Activated T-cell treated with anti-CD3 and anti-CD28 coated beads, Interleukin-2, amount 50 U/mL, for 72 hours (primary cell): Measurements from ENCODE around the gene RNF224. TPM values are rescaled to one million over a fixed set of nuclear protein-coding genes. Genes with fewer than 3 reads are reported as not detected.

ENCODE experiments used
- ATAC-seq, 2 donors: fragments of 150-1000 bp; cut with Tn5 transposase; replicated peaks in 1 of 2; 2 replicates each; pipeline ENCODE4 v1.10.0; 2021; ENCODE audit warnings: moderate library complexity in 2 of 2, mild to moderate bottlenecking in 1 of 2
- DNase-seq, 2 donors: peaks; one replicate each; pipeline ENCODE4 v3.0.0; 2021 to 2022; ENCODE audit warnings: mixed read lengths in 1 of 2
- H3K27ac Mint-ChIP-seq: one replicate; pipeline ENCODE4 v1.8.0; 2022; ENCODE audit warnings: mild to moderate bottlenecking, moderate library complexity, mixed read lengths
- H3K27me3 Mint-ChIP-seq: one replicate; pipeline ENCODE4 v1.8.0; 2022; ENCODE audit warnings: low read depth, mixed read lengths
- H3K36me3 Mint-ChIP-seq, 2 donors: one replicate each; pipeline ENCODE4 v1.8.0; 2022; ENCODE audit warnings: mixed read lengths in 2 of 2, mild to moderate bottlenecking in 1 of 2; ENCODE audit not compliant: insufficient read depth in 2 of 2
- H3K4me1 Mint-ChIP-seq: one replicate; pipeline ENCODE4 v1.8.0; 2022; ENCODE audit warnings: low read depth, mixed read lengths
- H3K4me3 Mint-ChIP-seq, 2 donors: one replicate each; pipeline ENCODE4 v1.8.0; 2022; ENCODE audit warnings: mild to moderate bottlenecking in 2 of 2, mixed read lengths in 2 of 2, moderate library complexity in 2 of 2
- H3K9me3 Mint-ChIP-seq, 2 donors: one replicate each; pipeline ENCODE4 v1.8.0; 2022; ENCODE audit warnings: mixed read lengths in 2 of 2
- total RNA-seq, 2 donors: library from RNA; stranded (reverse); gene quantifications; one replicate each; pipeline ENCODE4 v1.2.3, GENCODE V29; 2022

RNF224 gene
- under 1 TPM in 1 of 2 donors, not detected in 1; 0.14 TPM for total RNA-seq

- ATAC-seq (peak; percentile 48 to 53), DNase-seq (peak; percentile 88 to 89)
- H3K9me3 Mint-ChIP-seq, result no peaks in the 10 kb centered on the region
- H3K4me3 Mint-ChIP-seq, result no peak within 1 kb of the TSS
- peaks cover 10% of the 10 kb centered on the region for H3K4me1 Mint-ChIP-seq
- H3K36me3 Mint-ChIP-seq, result no peaks in the 10 kb centered on the region
- H3K27me3 Mint-ChIP-seq, result peaks cover 6% of the 10 kb centered on the region
- no peak within 1 kb of the TSS for H3K27ac Mint-ChIP-seq
Observed at GRCh38 chr9:137227054-137227852, at the start of gene RNF224. TSS of gene RNF224 (plus strand) at chr9:137227502. CDS start at chr9:137228336, 834 bp downstream.

GRCh38 chr9:137178201-137178938 is 48.9 kb upstream of the RNF224 start:
- DNase-seq (no peak), ATAC-seq (no peak)
- Mint-ChIP-seq H3K9me3 (no peaks in the 10 kb centered on the region), H3K4me1 (peaks cover 3% of the 10 kb centered on the region), H3K27me3 (peaks cover 3% of the 10 kb centered on the region), H3K27ac (no peak overlapping the region), H3K36me3 (peaks cover 3% of the 10 kb centered on the region in 2 donors), H3K4me3 (no peak overlapping the region)

GRCh38 chr9:137178939-137179630 is 48.2 kb upstream of the RNF224 start:
- H3K4me3 Mint-ChIP-seq, result no peak overlapping the region
- no peaks in the 10 kb centered on the region for H3K9me3 Mint-ChIP-seq
- H3K27me3 Mint-ChIP-seq, result no peaks in the 10 kb centered on the region
- no peak overlapping the region for H3K27ac Mint-ChIP-seq
- no peak for DNase-seq
- H3K36me3 Mint-ChIP-seq, result peaks cover 3% of the 10 kb centered on the region in 2 donors
- H3K4me1 Mint-ChIP-seq, result no peaks in the 10 kb centered on the region
- ATAC-seq, result no peak

GRCh38 chr9:137179761-137180160 is 47.5 kb upstream of the RNF224 start:
- no peaks in the 10 kb centered on the region for H3K9me3 Mint-ChIP-seq
- no peak overlapping the region for H3K27ac Mint-ChIP-seq
- H3K4me3 Mint-ChIP-seq, result no peak overlapping the region
- ATAC-seq (no peak), DNase-seq (no peak)
- H3K36me3 Mint-ChIP-seq, result peaks cover 3 to 7% of the 10 kb centered on the region in 2 donors
- no peaks in the 10 kb centered on the region for H3K4me1 Mint-ChIP-seq
- no peaks in the 10 kb centered on the region for H3K27me3 Mint-ChIP-seq

- no peaks in the 10 kb centered on the region for H3K4me1 Mint-ChIP-seq
- H3K4me3 Mint-ChIP-seq, result no peak overlapping the region
- ATAC-seq, result no peak
- H3K27me3 Mint-ChIP-seq, result no peaks in the 10 kb centered on the region
- DNase-seq, result no peak
- H3K27ac Mint-ChIP-seq, result no peak overlapping the region
- H3K36me3 Mint-ChIP-seq, result peaks cover 3 to 7% of the 10 kb centered on the region in 2 donors
- H3K9me3 Mint-ChIP-seq, result no peaks in the 10 kb centered on the region
Observed at GRCh38 chr9:137180491-137180890, 46.8 kb upstream of the RNF224 start.

- Mint-ChIP-seq H3K9me3 (no peaks in the 10 kb centered on the region), H3K36me3 (peaks cover 3 to 7% of the 10 kb centered on the region in 2 donors), H3K27ac (no peak overlapping the region), H3K4me1 (peaks cover 8% of the 10 kb centered on the region), H3K27me3 (no peaks in the 10 kb centered on the region), H3K4me3 (no peak overlapping the region)
- ATAC-seq, result no peak
- DNase-seq, result no peak
Observed at GRCh38 chr9:137181680-137182079, 45.6 kb upstream of the RNF224 start.

- no peaks in the 10 kb centered on the region for H3K27me3 Mint-ChIP-seq
Observed at GRCh38 chr9:137182836-137183235, 44.5 kb upstream of the RNF224 start.

GRCh38 chr9:137183980-137184595 is 43.2 kb upstream of the RNF224 start:
- Mint-ChIP-seq H3K27ac (no peak overlapping the region), H3K4me1 (peaks cover 22% of the 10 kb centered on the region), H3K9me3 (no peaks in the 10 kb centered on the region), H3K36me3 (peaks cover 3 to 7% of the 10 kb centered on the region in 2 donors), H3K4me3 (no peak overlapping the region), H3K27me3 (no peaks in the 10 kb centered on the region)
- ATAC-seq, result no peak
- DNase-seq, result no peak

More at GRCh38 chr9:137182836-137183235, 44.5 kb upstream of the RNF224 start:
- Mint-ChIP-seq H3K4me3 (no peak overlapping the region), H3K9me3 (no peaks in the 10 kb centered on the region), H3K36me3 (peaks cover 3 to 7% of the 10 kb centered on the region in 2 donors), H3K27ac (no peak overlapping the region), H3K4me1 (peaks cover 19% of the 10 kb centered on the region)
- ATAC-seq (no peak), DNase-seq (no peak)

- Mint-ChIP-seq H3K27ac (no peak overlapping the region), H3K4me1 (peaks cover 32% of the 10 kb centered on the region), H3K27me3 (no peaks in the 10 kb centered on the region), H3K4me3 (no peak overlapping the region), H3K9me3 (no peaks in the 10 kb centered on the region), H3K36me3 (peaks cover 3 to 7% of the 10 kb centered on the region in 2 donors)
- ATAC-seq, result no peak
- no peak for DNase-seq
Observed at GRCh38 chr9:137184881-137185660, 42.2 kb upstream of the RNF224 start.

- Mint-ChIP-seq H3K27me3 (no peaks in the 10 kb centered on the region), H3K36me3 (peaks cover 7% of the 10 kb centered on the region in 2 donors), H3K27ac (no peak overlapping the region), H3K4me3 (no peak overlapping the region), H3K4me1 (peaks cover 39% of the 10 kb centered on the region), H3K9me3 (no peaks in the 10 kb centered on the region)
- DNase-seq (no peak), ATAC-seq (no peak)
Observed at GRCh38 chr9:137185921-137186320, 41.4 kb upstream of the RNF224 start.

GRCh38 chr9:137186385-137186784 is 40.9 kb upstream of the RNF224 start:
- Mint-ChIP-seq H3K4me1 (peaks cover 42% of the 10 kb centered on the region), H3K4me3 (peak overlapping the region; percentile 90 to 94), H3K27me3 (no peaks in the 10 kb centered on the region), H3K9me3 (no peaks in the 10 kb centered on the region), H3K36me3 (peaks cover 7% of the 10 kb centered on the region in 2 donors), H3K27ac (no peak overlapping the region)
- DNase-seq (no peak), ATAC-seq (no peak)

- no peaks in the 10 kb centered on the region for H3K9me3 Mint-ChIP-seq
- peaks cover 42% of the 10 kb centered on the region for H3K4me1 Mint-ChIP-seq
- peak overlapping the region; percentile 65 for H3K27ac Mint-ChIP-seq
- H3K36me3 Mint-ChIP-seq, result peaks cover 3 to 4% of the 10 kb centered on the region in 2 donors
- DNase-seq, result no peak
- no peak for ATAC-seq
- no peaks in the 10 kb centered on the region for H3K27me3 Mint-ChIP-seq
- peak overlapping the region; percentile 90 to 94 for H3K4me3 Mint-ChIP-seq
Observed at GRCh38 chr9:137187386-137187785, 39.9 kb upstream of the RNF224 start.
